OCI-LY3 (cell line): ENCODE measurements around the gene ZNF35.

ENCODE experiments used
- CTCF ChIP-seq: fragments of 200-600, 300-600 bp; sonication (generic); IDR thresholded peaks from 2 replicates; pipeline ENCODE4 v1.5.1; 2014; ENCODE audit warnings: antibody characterized with exemption, low read length, low read depth
- EZH2phosphoT487 ChIP-seq: fragments of 200-600 bp; shearing (Covaris generic); IDR thresholded peaks from 2 replicates; pipeline ENCODE4 v1.6.1; 2018; ENCODE audit warnings: antibody characterized with exemption, mixed run types, low read depth

DNA sequence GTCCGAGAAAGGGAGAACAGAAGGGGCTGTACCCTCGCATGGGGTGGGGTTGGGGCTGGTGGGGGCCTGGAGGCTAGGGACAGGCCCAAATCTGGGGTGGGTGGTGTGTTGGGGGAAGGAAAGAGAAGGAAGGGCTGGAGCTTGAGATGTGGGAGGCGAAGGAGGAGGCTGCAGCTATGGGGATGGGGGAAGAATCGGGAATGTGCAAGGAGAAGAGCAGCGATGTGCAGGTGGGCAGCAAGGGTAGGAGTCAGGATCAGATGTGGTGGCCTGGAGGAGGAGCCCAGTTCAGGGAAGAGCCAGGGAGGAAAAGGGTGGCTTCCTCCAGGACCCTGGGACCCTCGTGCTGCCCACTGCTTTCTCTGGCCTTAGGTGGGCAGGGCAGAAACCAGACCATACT lies 21.2 kb downstream of the ZNF35 start:
- TF ChIP-seq CTCF (no peak), EZH2phosphoT487 (no peak)
